HepG2 (cell line): ENCODE data around the gene TOP1. TPM values are rescaled to one million over a fixed set of nuclear protein-coding genes. Genes with fewer than 3 reads are reported as not detected.

Experiments used
- CREM ChIP-seq, 2 experiments: sonication (generic) in 1 of 2; formaldehyde crosslinking in 1 of 2; IDR thresholded peaks; 2 replicates each; pipeline versions ENCODE4 v1.4.0 to v1.6.1; 2016 to 2020; ENCODE audit warnings: antibody characterized with exemption in 1 of 2, mild to moderate bottlenecking in 1 of 2, missing genetic modification reagents in 1 of 2
- HNRNPLL ChIP-seq: fragments of 200-400 bp; formaldehyde crosslinking; IDR thresholded peaks from 2 replicates; pipeline ENCODE4 v1.6.1; 2017; ENCODE audit warnings: mild to moderate bottlenecking, low read depth, low read length; ENCODE audit not compliant: poor library complexity, severe bottlenecking
- IRF2 ChIP-seq: IDR thresholded peaks from 2 replicates; pipeline ENCODE4 v1.6.1; 2018; ENCODE audit warnings: missing genetic modification reagents, missing compliant biosample characterization
- IRX3 ChIP-seq: sonication (generic); formaldehyde crosslinking; IDR thresholded peaks from 2 replicates; pipeline ENCODE4 v1.8.1; 2023; ENCODE audit warnings: mild to moderate bottlenecking, low read depth, missing genetic modification reagents, borderline replicate concordance
- MAZ ChIP-seq, 2 experiments: sonication (generic) in 1 of 2; formaldehyde crosslinking in 1 of 2; IDR thresholded peaks; 2 replicates each; pipeline versions ENCODE4 v1.5.0 to v1.6.1; 2012 to 2020; ENCODE audit warnings: low read depth in 2 of 2, mild to moderate bottlenecking in 2 of 2, borderline replicate concordance in 1 of 2, improper control_type of control experiment in 1 of 2, low read length in 1 of 2, missing genetic modification reagents in 1 of 2, moderate library complexity in 1 of 2
- NFKB2 ChIP-seq: sonication (generic); formaldehyde crosslinking; IDR thresholded peaks from 2 replicates; pipeline ENCODE4 v1.4.0; 2020; ENCODE audit warnings: missing genetic modification reagents, borderline replicate concordance
- RELA ChIP-seq: sonication (generic); formaldehyde crosslinking; IDR thresholded peaks from 2 replicates; pipeline ENCODE4 v1.4.0; 2020; ENCODE audit warnings: missing genetic modification reagents
- SMAD9 ChIP-seq: sonication (generic); formaldehyde crosslinking; IDR thresholded peaks from 2 replicates; pipeline ENCODE4 v1.5.1; 2020; ENCODE audit warnings: mild to moderate bottlenecking, missing genetic modification reagents
- SNRNP70 ChIP-seq: fragments of 200-400 bp; formaldehyde crosslinking; IDR thresholded peaks from 2 replicates; pipeline ENCODE4 v1.6.1; 2017; ENCODE audit warnings: mild to moderate bottlenecking, low read depth, low read length, moderate library complexity
- SSRP1 ChIP-seq: IDR thresholded peaks from 2 replicates; pipeline ENCODE4 v1.6.1; 2016; ENCODE audit warnings: control low read depth
- ZBED4 ChIP-seq: sonication (generic); formaldehyde crosslinking; IDR thresholded peaks from 2 replicates; pipeline ENCODE4 v1.4.0; 2020; ENCODE audit warnings: missing genetic modification reagents, borderline replicate concordance
- ZBTB42 ChIP-seq: sonication (generic); formaldehyde crosslinking; IDR thresholded peaks from 2 replicates; pipeline ENCODE4 v1.5.0; 2020; ENCODE audit warnings: mild to moderate bottlenecking, missing genetic modification reagents
- ZNF18 ChIP-seq: sonication (generic); formaldehyde crosslinking; IDR thresholded peaks from 2 replicates; pipeline ENCODE4 v1.8.0; 2022; ENCODE audit warnings: mild to moderate bottlenecking, missing genetic modification reagents; ENCODE audit not compliant: insufficient replicate concordance
- ZNF274 ChIP-seq: sonication (generic); formaldehyde crosslinking; IDR thresholded peaks from 2 replicates; pipeline ENCODE4 v1.5.1; 2020; ENCODE audit warnings: mild to moderate bottlenecking, missing genetic modification reagents
- ZNF510 ChIP-seq: sonication (generic); formaldehyde crosslinking; IDR thresholded peaks from 2 replicates; pipeline ENCODE4 v1.4.0; 2020; ENCODE audit warnings: low read depth, mild to moderate bottlenecking, missing genetic modification reagents
- ZNF607 ChIP-seq: sonication (generic); formaldehyde crosslinking; IDR thresholded peaks from 2 replicates; pipeline ENCODE4 v1.5.1; 2020; ENCODE audit warnings: missing genetic modification reagents, mild to moderate bottlenecking, borderline replicate concordance
- ZNF891 ChIP-seq: sonication (generic); formaldehyde crosslinking; IDR thresholded peaks from 2 replicates; pipeline ENCODE4 v1.5.0; 2020; ENCODE audit warnings: mild to moderate bottlenecking, missing genetic modification reagents
- ZSCAN20 ChIP-seq: sonication (generic); formaldehyde crosslinking; IDR thresholded peaks from 2 replicates; pipeline ENCODE4 v1.4.0; 2020; ENCODE audit warnings: missing genetic modification reagents, mild to moderate bottlenecking, borderline replicate concordance
- polyA plus RNA-seq, 8 experiments: library from polyadenylated mRNA; depleted of rRNA in 3 of 8; stranded (reverse) in 7 of 8; unstranded in 1 of 8; fragments of >200 nt; fragmentation: Illumina TruSeq in 4 of 8; extraction: Trizol in 4 of 8; gene quantifications; 2 replicates each; pipeline versions ENCODE4 v1.2.1 to v1.2.3, GENCODE V29; 2011 to 2016; ENCODE audit warnings: low read depth in 4 of 8, missing spikeins in 1 of 8, mixed read lengths in 1 of 8; ENCODE audit not compliant: insufficient read depth in 1 of 8
- total RNA-seq, 5 experiments: library from RNA; depleted of rRNA; stranded (reverse); fragments of >200 nt; fragmentation: Illumina TruSeq; extraction: Trizol; gene quantifications; 2 replicates each; pipeline ENCODE4 v1.2.3, GENCODE V29; 2016; ENCODE audit warnings: low read depth in 1 of 5
- TF ChIP-seq, protein P1 (sequence below): sonication (generic); formaldehyde crosslinking; IDR thresholded peaks from 2 replicates; pipeline ENCODE4 v1.4.0; 2020; ENCODE audit warnings: missing genetic modification reagents
- TF ChIP-seq, protein P2 (sequence below): sonication (generic); formaldehyde crosslinking; IDR thresholded peaks from 2 replicates; pipeline ENCODE4 v1.8.1; 2023; ENCODE audit warnings: mild to moderate bottlenecking, moderate library complexity, missing genetic modification reagents

The TOP1 gene
- total and polyA plus RNA-seq, 2 of the 13 experiments (the other 11 are each of a cell fraction or from before 2014, with no cell fraction given): 10.2 to 19.4 TPM

GRCh38 chr20:41135187-41135887 is 106.7 kb downstream of the TOP1 start (continued):
- peak; percentile 78; the same call in 1 of the 2 replicates for TF ChIP-seq ZNF274
- no peak for TF ChIP-seq SNRNP70
- peak; percentile 81; the same call in 1 of the 2 replicates for TF ChIP-seq SSRP1 (CRISPR knock-in tag)
- TF ChIP-seq, protein P1, sequence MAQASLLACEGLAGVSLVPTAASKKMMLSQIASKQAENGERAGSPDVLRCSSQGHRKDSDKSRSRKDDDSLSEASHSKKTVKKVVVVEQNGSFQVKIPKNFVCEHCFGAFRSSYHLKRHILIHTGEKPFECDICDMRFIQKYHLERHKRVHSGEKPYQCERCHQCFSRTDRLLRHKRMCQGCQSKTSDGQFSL (CRISPR knock-in tag): no peak
- peak; percentile 40; the same call in 1 of the 2 replicates for TF ChIP-seq CREM (IDR thresholded peaks at IDR 0.05)
- no peak for TF ChIP-seq CREM (CRISPR knock-in tag; IDR thresholded peaks at IDR 0.05)
- TF ChIP-seq HNRNPLL: peak; percentile 72
- TF ChIP-seq MAZ (IDR thresholded peaks at IDR 0.05; ENCODE audit: borderline replicate concordance, low read depth, low read length): no peak
- TF ChIP-seq MAZ (CRISPR knock-in tag; IDR thresholded peaks at IDR 0.05; ENCODE audit: low read depth): peak; percentile 59
- peak; percentile 64; the same call in 1 of the 2 replicates for TF ChIP-seq ZNF891 (CRISPR knock-in tag)
- peak; percentile 39; the same call in 1 of the 2 replicates for TF ChIP-seq ZNF510 (CRISPR knock-in tag)
- no peak for TF ChIP-seq ZSCAN20 (CRISPR knock-in tag)
- peak; percentile 84 for TF ChIP-seq ZNF18 (CRISPR knock-in tag)
- TF ChIP-seq, protein P2, sequence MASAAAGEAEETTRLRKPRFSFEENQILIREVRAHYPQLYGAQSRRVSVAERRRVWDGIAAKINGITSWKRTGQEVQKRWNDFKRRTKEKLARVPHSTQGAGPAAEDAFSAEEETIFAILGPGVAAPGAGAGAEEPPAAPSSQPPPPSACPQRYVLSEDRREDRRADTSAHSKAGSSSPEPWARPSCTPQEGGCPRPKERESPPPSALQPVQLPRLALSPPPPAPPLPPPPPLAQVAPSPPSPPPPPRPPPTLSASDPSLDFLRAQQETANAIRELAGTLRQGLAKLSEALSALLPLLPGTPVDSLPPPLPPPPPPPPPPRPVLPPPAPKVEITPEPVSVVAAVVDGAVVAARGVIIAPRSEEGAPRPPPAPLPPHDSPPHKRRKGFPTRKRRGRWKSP (CRISPR knock-in tag): 0 out of 2 replicates have a peak, but pooled peaks have one; percentile 10
- TF ChIP-seq ZNF607 (CRISPR knock-in tag): no peak; the same call in 1 of the 2 replicates
- no peak for TF ChIP-seq IRX3
- TF ChIP-seq SMAD9 (CRISPR knock-in tag): 0 out of 2 replicates have a peak, but pooled peaks have one; percentile 51
- TF ChIP-seq IRF2 (CRISPR knock-in tag): peak; percentile 68; the same call in 1 of the 2 replicates
- TF ChIP-seq NFKB2 (CRISPR knock-in tag): peak; percentile 63; the same call in 1 of the 2 replicates
- TF ChIP-seq ZBTB42 (CRISPR knock-in tag): no peak
- TF ChIP-seq RELA (CRISPR knock-in tag): peak; percentile 92
- TF ChIP-seq ZBED4 (CRISPR knock-in tag): peak; percentile 62; the same call in 1 of the 2 replicates
